ENCODE data around the gene FAM174B.

Gene FAM174B

GRCh38 chr15:92683511-92683834, 27.9 kb upstream of the FAM174B start:
- no peak for DNase-seq (ENCODE audit: low read depth)
- peak; percentile 71 for TF ChIP-seq CTCF (IDR thresholded peaks at IDR 0.05; ENCODE audit: control insufficient read depth, extremely low read depth, insufficient read depth)
- no peak overlapping the region for H3K4me3 ChIP-seq (ENCODE audit: low read depth, low read length)

- no peak overlapping the region for H3K4me3 ChIP-seq (ENCODE audit: low read depth, low read length)
- DNase-seq (ENCODE audit: low read depth) = no peak
- no peak for TF ChIP-seq CTCF (IDR thresholded peaks at IDR 0.05; ENCODE audit: control insufficient read depth, extremely low read depth, insufficient read depth)
These were observed 27.4 kb upstream of the FAM174B start for GRCh38 chr15:92682741-92683510.

- TF ChIP-seq CTCF (IDR thresholded peaks at IDR 0.05; ENCODE audit: control insufficient read depth, extremely low read depth, insufficient read depth) = no peak
These were observed 25.6 kb upstream of the FAM174B start for GRCh38 chr15:92681141-92681631.

GRCh38 chr15:92677999-92678398, 22.4 kb upstream of the FAM174B start:
- DNase-seq (ENCODE audit: low read depth) = no peak
- no peak overlapping the region for H3K4me3 ChIP-seq (ENCODE audit: low read depth, low read length)
- TF ChIP-seq CTCF (IDR thresholded peaks at IDR 0.05; ENCODE audit: control insufficient read depth, extremely low read depth, insufficient read depth) = no peak

More at GRCh38 chr15:92681141-92681631, 25.6 kb upstream of the FAM174B start:
- DNase-seq (ENCODE audit: low read depth) = no peak
- no peak overlapping the region for H3K4me3 ChIP-seq (ENCODE audit: low read depth, low read length)

GRCh38 chr15:92676561-92676960, 21.0 kb upstream of the FAM174B start:
- DNase-seq (ENCODE audit: low read depth) = no peak
- no peak overlapping the region for H3K4me3 ChIP-seq (ENCODE audit: low read depth, low read length)
- no peak for TF ChIP-seq CTCF (IDR thresholded peaks at IDR 0.05; ENCODE audit: control insufficient read depth, extremely low read depth, insufficient read depth)

GRCh38 chr15:92675485-92675884, 19.9 kb upstream of the FAM174B start:
- no peak overlapping the region for H3K4me3 ChIP-seq (ENCODE audit: low read depth, low read length)
- no peak for DNase-seq (ENCODE audit: low read depth)
- no peak for TF ChIP-seq CTCF (IDR thresholded peaks at IDR 0.05; ENCODE audit: control insufficient read depth, extremely low read depth, insufficient read depth)

GRCh38 chr15:92674347-92674746, 18.8 kb upstream of the FAM174B start:
- DNase-seq (ENCODE audit: low read depth) = no peak
- H3K4me3 ChIP-seq (ENCODE audit: low read depth, low read length) = no peak overlapping the region
- TF ChIP-seq CTCF (IDR thresholded peaks at IDR 0.05; ENCODE audit: control insufficient read depth, extremely low read depth, insufficient read depth) = no peak
